ENCODE measurements around the gene CRABP2. TPM values are rescaled to one million over a fixed set of nuclear protein-coding genes. Genes with fewer than 3 reads are reported as not detected.

The CRABP2 gene
- total and polyA plus RNA-seq, 10 of the 15 experiments (the other 5 are each of a cell fraction or from before 2014, with no cell fraction given): 0.21 to 1.3 (median 0.41) TPM

- Histone ChIP-seq H4K20me1 (ENCODE audit: control insufficient read depth, insufficient read depth) (no peaks in the 10 kb centered on the region), H3K4me3 (no peak overlapping the region), H3K4me2 (ENCODE audit: control insufficient read depth, insufficient read depth) (no peak overlapping the region), H3K27me3 (replicated peaks in 1 of 2; ENCODE audit: control insufficient read depth in 2 of 2, insufficient read depth in 2 of 2, low read length in 1 of 2) (peaks cover 16 to 21% of the 10 kb centered on the region in 2 experiments), H2AFZ (ENCODE audit: control insufficient read depth, low read depth, low read length) (no peak overlapping the region), H3K36me3 (ENCODE audit: control insufficient read depth in 2 of 2, insufficient read depth in 2 of 2, low read length in 1 of 2) (no peaks in the 10 kb centered on the region), H3K4me1 (ENCODE audit: control insufficient read depth, insufficient read depth, low read length) (peaks cover 9% of the 10 kb centered on the region), H3K27ac (ENCODE audit: control insufficient read depth, insufficient read depth) (no peak overlapping the region), H3K79me2 (ENCODE audit: control insufficient read depth, insufficient read depth, low read length) (no peaks in the 10 kb centered on the region), H3K9me3 (replicated peaks; ENCODE audit: control insufficient read depth, insufficient read depth, low read length) (no peaks in the 10 kb centered on the region), H3K9ac (ENCODE audit: control insufficient read depth, insufficient read depth, low read length) (no peak overlapping the region)
- ATAC-seq (no peak), DNase-seq (ENCODE audit: low read depth, low spot score) (no peak), FAIRE-seq (no peak)
- TF ChIP-seq, protein P1, sequence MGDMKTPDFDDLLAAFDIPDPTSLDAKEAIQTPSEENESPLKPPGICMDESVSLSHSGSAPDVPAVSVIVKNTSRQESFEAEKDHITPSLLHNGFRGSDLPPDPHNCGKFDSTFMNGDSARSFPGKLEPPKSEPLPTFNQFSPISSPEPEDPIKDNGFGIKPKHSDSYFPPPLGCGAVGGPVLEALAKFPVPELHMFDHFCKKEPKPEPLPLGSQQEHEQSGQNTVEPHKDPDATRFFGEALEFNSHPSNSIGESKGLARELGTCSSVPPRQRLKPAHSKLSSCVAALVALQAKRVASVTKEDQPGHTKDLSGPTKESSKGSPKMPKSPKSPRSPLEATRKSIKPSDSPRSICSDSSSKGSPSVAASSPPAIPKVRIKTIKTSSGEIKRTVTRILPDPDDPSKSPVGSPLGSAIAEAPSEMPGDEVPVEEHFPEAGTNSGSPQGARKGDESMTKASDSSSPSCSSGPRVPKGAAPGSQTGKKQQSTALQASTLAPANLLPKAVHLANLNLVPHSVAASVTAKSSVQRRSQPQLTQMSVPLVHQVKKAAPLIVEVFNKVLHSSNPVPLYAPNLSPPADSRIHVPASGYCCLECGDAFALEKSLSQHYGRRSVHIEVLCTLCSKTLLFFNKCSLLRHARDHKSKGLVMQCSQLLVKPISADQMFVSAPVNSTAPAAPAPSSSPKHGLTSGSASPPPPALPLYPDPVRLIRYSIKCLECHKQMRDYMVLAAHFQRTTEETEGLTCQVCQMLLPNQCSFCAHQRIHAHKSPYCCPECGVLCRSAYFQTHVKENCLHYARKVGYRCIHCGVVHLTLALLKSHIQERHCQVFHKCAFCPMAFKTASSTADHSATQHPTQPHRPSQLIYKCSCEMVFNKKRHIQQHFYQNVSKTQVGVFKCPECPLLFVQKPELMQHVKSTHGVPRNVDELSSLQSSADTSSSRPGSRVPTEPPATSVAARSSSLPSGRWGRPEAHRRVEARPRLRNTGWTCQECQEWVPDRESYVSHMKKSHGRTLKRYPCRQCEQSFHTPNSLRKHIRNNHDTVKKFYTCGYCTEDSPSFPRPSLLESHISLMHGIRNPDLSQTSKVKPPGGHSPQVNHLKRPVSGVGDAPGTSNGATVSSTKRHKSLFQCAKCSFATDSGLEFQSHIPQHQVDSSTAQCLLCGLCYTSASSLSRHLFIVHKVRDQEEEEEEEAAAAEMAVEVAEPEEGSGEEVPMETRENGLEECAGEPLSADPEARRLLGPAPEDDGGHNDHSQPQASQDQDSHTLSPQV (IDR thresholded peaks at IDR 0.05): no peak
- no peak for TF ChIP-seq SIN3A (IDR thresholded peaks at IDR 0.05; ENCODE audit: low read depth, low read length)
- no peak for TF ChIP-seq HCFC1 (IDR thresholded peaks at IDR 0.05; ENCODE audit: low read length)
- TF ChIP-seq ZNF207 (IDR thresholded peaks at IDR 0.05; ENCODE audit: borderline replicate concordance): no peak
- no peak for TF ChIP-seq HSF1 (IDR thresholded peaks at IDR 0.05; ENCODE audit: low read depth, low read length)
- TF ChIP-seq, protein P2, sequence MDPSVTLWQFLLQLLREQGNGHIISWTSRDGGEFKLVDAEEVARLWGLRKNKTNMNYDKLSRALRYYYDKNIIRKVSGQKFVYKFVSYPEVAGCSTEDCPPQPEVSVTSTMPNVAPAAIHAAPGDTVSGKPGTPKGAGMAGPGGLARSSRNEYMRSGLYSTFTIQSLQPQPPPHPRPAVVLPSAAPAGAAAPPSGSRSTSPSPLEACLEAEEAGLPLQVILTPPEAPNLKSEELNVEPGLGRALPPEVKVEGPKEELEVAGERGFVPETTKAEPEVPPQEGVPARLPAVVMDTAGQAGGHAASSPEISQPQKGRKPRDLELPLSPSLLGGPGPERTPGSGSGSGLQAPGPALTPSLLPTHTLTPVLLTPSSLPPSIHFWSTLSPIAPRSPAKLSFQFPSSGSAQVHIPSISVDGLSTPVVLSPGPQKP (IDR thresholded peaks at IDR 0.05; ENCODE audit: low read depth, low read length): no peak
- TF ChIP-seq RUNX3 (IDR thresholded peaks at IDR 0.05; ENCODE audit: low read length): no peak
- no peak for TF ChIP-seq TCF3 (IDR thresholded peaks at IDR 0.05; ENCODE audit: borderline replicate concordance, insufficient read depth, low read depth, low read length)
- BruUV-seq (replicated peaks): no TSS peak
- intact Hi-C loops (cut with micrococcal nuclease; ENCODE audit: unreplicated experiment) (no loop called here), in situ Hi-C loops (cut with MboI) (no loop called here)
- ChIA-PET SMC1A (ENCODE audit: uncharacterized antibody, unreplicated experiment) (interaction anchor here (1.3 to 4.0 kb wide), 2 partner anchors 16 to 49 kb away, joined by 3 to 33 read pairs; no protein-coding TSS in a partner anchor), POLR2A (interaction anchor here (0.7 to 1.4 kb wide), 2 partner anchors 14 to 16 kb away, joined by 3 to 4 read pairs; no protein-coding TSS in a partner anchor), CTCF (interaction anchor here (1.1 to 12.9 kb wide), 7 partner anchors 11 to 52 kb away, joined by 3 to 192 read pairs (median 5); no protein-coding TSS in a partner anchor), RAD21 (ENCODE audit: unreplicated experiment) (interaction anchor here (1.1 to 5.8 kb wide), 3 partner anchors 14 to 50 kb away, joined by 3 to 58 read pairs (median 9); no protein-coding TSS in a partner anchor)
- 32% methylated on average over 18 of the region's 18 CpGs for WGBS (ENCODE audit: insufficient coverage, insufficient replicate concordance, low lambda C conversion rate, missing lambda C conversion rate)
These were observed 29.9 kb downstream of the CRABP2 start for GRCh38 chr1:156675210-156676113.

All from GM12878 (cell line).